Measurements from ENCODE around the gene MASTL. TPM values are rescaled to one million over a fixed set of nuclear protein-coding genes. Genes with fewer than 3 reads are reported as not detected.
A peak's percentile ranks its signal among the peaks of the same experiment; 100 is the strongest.
"Not testable (repeated sequence)": the region's sequence is repeated elsewhere in the genome, so short reads cannot be mapped to it uniquely, and the experiment has no call there.

The MASTL gene
- 10 to 100 TPM in 5 of 12 donors, 1 to 10 TPM in 6, not detected in 1; 5.5 to 19.4 (median 8.6) TPM for polyA plus RNA-seq (ENCODE audit: insufficient read length in 12 of 12)
- long read RNA-seq, donor 1, partial matches to known transcripts: 62 of 70 reads
- long read RNA-seq, donor 1, other reads (novel, unspliced or antisense): 6 of 70 reads
- long read RNA-seq, donor 2, partial matches to known transcripts: 0 of 6 reads
- long read RNA-seq, donor 2, other reads (novel, unspliced or antisense): 5 of 6 reads
- long read RNA-seq, donor 3: 0 reads
- long read RNA-seq, donor 4: 0 reads
- long read RNA-seq, donor 5: 0 reads
- long read RNA-seq, donor 6: 0 reads
- long read RNA-seq, donor 7: 0 reads
- long read RNA-seq, donor 8: 0 reads
- long read RNA-seq, donor 9: 0 reads
- long read RNA-seq, donor 10, partial matches to known transcripts: 0 of 2 reads
- long read RNA-seq, donor 10, other reads (novel, unspliced or antisense): 0 of 2 reads
- long read RNA-seq, donor 11: 0 reads

GRCh38 chr10:27155066-27155754, at the start of gene MASTL:
Gene MASTL, plus strand, starts transcription at chr10:27155352. Its CDS starts 75 bp downstream, at chr10:27155427.
- peak; percentile 93 for DNase-seq

GRCh38 chr10:27108165-27108564, 47.0 kb upstream of the MASTL start:
- DNase-seq: no peak

GRCh38 chr10:27134371-27134770, 20.8 kb upstream of the MASTL start:
- no peak for DNase-seq

GRCh38 chr10:27138277-27138676, 16.9 kb upstream of the MASTL start:
- DNase-seq: no peak

- no peak for DNase-seq
Measured at GRCh38 chr10:27143686-27144085, 11.5 kb upstream of the MASTL start.

GRCh38 chr10:27145937-27146336, 9.2 kb upstream of the MASTL start:
- no peak for DNase-seq

- DNase-seq: no peak
Measured at GRCh38 chr10:27147701-27148100, 7.5 kb upstream of the MASTL start.

- DNase-seq: no peak
Measured at GRCh38 chr10:27150261-27150660, 4.9 kb upstream of the MASTL start.

- DNase-seq: no peak
Measured at GRCh38 chr10:27152687-27153086, 2.5 kb upstream of the MASTL start.

GRCh38 chr10:27153329-27153728, 1.8 kb upstream of the MASTL start:
- DNase-seq: no peak

GRCh38 chr10:27153845-27154193, 1.3 kb upstream of the MASTL start:
- DNase-seq: no peak

- not testable (repeated sequence) for DNase-seq
Measured at GRCh38 chr10:27156566-27156965, 1.4 kb downstream of the MASTL start.

- no peak for DNase-seq
Measured at GRCh38 chr10:27157150-27157549, 2.0 kb downstream of the MASTL start.

GRCh38 chr10:27158421-27158820, 3.3 kb downstream of the MASTL start:
- DNase-seq: no peak

- no peak for DNase-seq
Measured at GRCh38 chr10:27169849-27170248, 14.7 kb downstream of the MASTL start.

GRCh38 chr10:27188259-27188658, 33.1 kb downstream of the MASTL start:
- DNase-seq: no peak

GRCh38 chr10:27188897-27189296, 33.7 kb downstream of the MASTL start:
- no peak for DNase-seq

GRCh38 chr10:27190508-27190907, 35.4 kb downstream of the MASTL start:
- no peak for DNase-seq

- no peak for DNase-seq
Measured at GRCh38 chr10:27192284-27192683, 37.1 kb downstream of the MASTL start.

- DNase-seq: no peak
Measured at GRCh38 chr10:27197980-27198620, 42.9 kb downstream of the MASTL start.

GRCh38 chr10:27203806-27204205, 48.7 kb downstream of the MASTL start:
- DNase-seq: no peak

GRCh38 chr10:27207350-27207749, 52.2 kb downstream of the MASTL start:
- no peak for DNase-seq

- DNase-seq: no peak
Measured at GRCh38 chr10:27223964-27224363, 68.8 kb downstream of the MASTL start.

All from muscle of arm (tissue), 14 donors.